K562 (cell line): ENCODE data around the gene PLK1. TPM values are rescaled to one million over a fixed set of nuclear protein-coding genes. Genes with fewer than 3 reads are reported as not detected.

Experiments used
- ATAC-seq: fragments of 200-7000 bp; cut with Tn5 transposase; 3 replicates; pipeline ENCODE4 v1.9.1; 2020; ENCODE audit warnings: moderate library complexity
- BruUV-seq: library from RNA; stranded (reverse); fragments of 400-500 nt; replicated peaks from 2 replicates; lab custom pipeline; 2021; lab: Mats Ljungman, UMichigan
- CTCF ChIA-PET: fragments of 300-600 bp; formaldehyde crosslinking; extraction: SDS; loops from one replicate; lab custom pipeline; 2021; ENCODE audit warnings: low intra/inter-chr PET ratio; lab: Yijun Ruan, JAX
- POLR2A ChIA-PET: fragments of 300-600, 350-650 bp; sonication (Branson Sonifier 250); formaldehyde crosslinking; extraction: SDS; loops from one replicate; lab custom pipeline; 2021; ENCODE audit warnings: antibody characterized with exemption, inconsistent platforms; lab: Yijun Ruan, JAX
- DNase-seq, 4 experiments: peaks; one replicate each; pipeline versions ENCODE4 v3.0.0 to v3.0.0-alpha.2; 2011 to 2018; ENCODE audit warnings: low spot score in 3 of 4, mixed read lengths in 3 of 4; ENCODE audit errors: extremely low read depth in 1 of 4
- FAIRE-seq: peaks from 2 replicates; lab custom pipeline; 2011; peaks lifted over from hg19 to GRCh38; lab: Jason Lieb, UNC
- H2AFZ ChIP-seq: 2 replicates; pipeline ENCODE4 v1.6.0; 2011; ENCODE audit warnings: low read depth, low read length, control low read depth, inconsistent platforms
- H3K27ac ChIP-seq: fragments of 200-600 bp; 3 replicates; pipeline ENCODE4 v1.8.0; 2011; ENCODE audit warnings: low read depth, mild to moderate bottlenecking, control low read depth, inconsistent platforms, low read length, moderate library complexity, mixed read lengths; ENCODE audit errors: extremely low read depth
- H3K27me3 ChIP-seq, 2 experiments: fragments of 300-600 bp in 1 of 2; 2 replicates in 1 of 2; 3 replicates in 1 of 2; pipeline versions ENCODE4 v1.6.0 to v1.8.0; 2011; ENCODE audit warnings: inconsistent platforms in 2 of 2, low read length in 2 of 2, mild to moderate bottlenecking in 1 of 2, mixed read lengths in 1 of 2, moderate library complexity in 1 of 2; ENCODE audit not compliant: control insufficient read depth in 2 of 2, insufficient read depth in 2 of 2
- H3K36me3 ChIP-seq: fragments of 300-600 bp; 3 replicates; pipeline ENCODE4 v1.8.0; 2011; ENCODE audit warnings: mild to moderate bottlenecking, low read length, inconsistent platforms; ENCODE audit not compliant: control insufficient read depth, insufficient read depth
- H3K4me1 ChIP-seq, 2 experiments: fragments of 200-600 bp in 1 of 2; replicated peaks in 1 of 2; 2 replicates in 1 of 2; 3 replicates in 1 of 2; pipeline versions ENCODE4 v1.5.1 to v1.8.0; 2011; ENCODE audit warnings: inconsistent platforms in 2 of 2, low read length in 2 of 2, mild to moderate bottlenecking in 1 of 2, mixed read lengths in 1 of 2, moderate library complexity in 1 of 2; ENCODE audit not compliant: control insufficient read depth in 2 of 2, insufficient read depth in 2 of 2
- H3K4me2 ChIP-seq: 2 replicates; pipeline ENCODE4 v1.6.1; 2011; ENCODE audit warnings: low read length, control low read depth, inconsistent platforms, mixed read lengths; ENCODE audit not compliant: insufficient read depth
- H3K4me3 ChIP-seq: fragments of 200-600 bp; sonication (generic), shearing (Covaris generic); 2 replicates; pipeline ENCODE4 v1.5.1; 2016; ENCODE audit warnings: control low read depth, inconsistent platforms
- H3K79me2 ChIP-seq: fragments of 200-600 bp; 3 replicates; pipeline ENCODE4 v1.8.0; 2011; ENCODE audit warnings: low read length, inconsistent platforms; ENCODE audit not compliant: control insufficient read depth, insufficient read depth
- H3K9ac ChIP-seq, 2 experiments: 2 replicates each; pipeline versions ENCODE4 v1.6.0 to v1.6.1; 2011; ENCODE audit warnings: low read depth in 2 of 2, low read length in 2 of 2, control low read depth in 1 of 2, inconsistent platforms in 1 of 2, mild to moderate bottlenecking in 1 of 2, mixed read lengths in 1 of 2; ENCODE audit not compliant: insufficient read depth in 1 of 2
- H3K9me1 ChIP-seq: one replicate; pipeline ENCODE4 v1.6.0; 2011; ENCODE audit warnings: inconsistent platforms, mild to moderate bottlenecking, low read length, moderate library complexity; ENCODE audit not compliant: control insufficient read depth, insufficient read depth
- H3K9me3 ChIP-seq: replicated peaks from 2 replicates; pipeline ENCODE4 v1.5.1; 2011; ENCODE audit warnings: low read depth, low read length, inconsistent platforms; ENCODE audit not compliant: control insufficient read depth, insufficient read depth
- H4K20me1 ChIP-seq: replicated peaks from 2 replicates; pipeline ENCODE4 v1.6.1; 2011; ENCODE audit warnings: low read length, inconsistent platforms, mixed read lengths; ENCODE audit not compliant: control insufficient read depth, insufficient read depth
- CREB1 ChIP-seq, 2 experiments: sonication (generic) in 1 of 2; formaldehyde crosslinking in 1 of 2; IDR thresholded peaks; 2 replicates each; pipeline versions ENCODE4 v1.6.1 to v1.8.0; 2012 to 2022; ENCODE audit warnings: inconsistent platforms in 1 of 2, mild to moderate bottlenecking in 1 of 2, missing genetic modification reagents in 1 of 2, moderate library complexity in 1 of 2
- CTBP1 ChIP-seq: fragments of 450-650 bp; IDR thresholded peaks from 2 replicates; pipeline ENCODE4 v1.6.1; 2016; ENCODE audit warnings: borderline replicate concordance
- DACH1 ChIP-seq: fragments of 450-650 bp; IDR thresholded peaks from 2 replicates; pipeline ENCODE4 v1.6.1; 2018; ENCODE audit not compliant: partially characterized antibody
- ETV1 ChIP-seq: fragments of 450-650 bp; conservative IDR thresholded peaks from 2 replicates; pipeline ENCODE4 v1.6.1; 2016; ENCODE audit warnings: missing genetic modification characterization, control low read depth, low read depth, missing compliant biosample characterization
- FIP1L1 ChIP-seq: fragments of 200-400 bp; formaldehyde crosslinking; IDR thresholded peaks from 2 replicates; pipeline ENCODE4 v1.6.1; 2018; ENCODE audit warnings: mild to moderate bottlenecking, low read depth, low read length; ENCODE audit not compliant: poor library complexity, severe bottlenecking
- MCM7 ChIP-seq, 2 experiments: fragments of 450-650 bp; IDR thresholded peaks; 2 replicates each; pipeline ENCODE4 v1.6.1; 2016 to 2018
- MYNN ChIP-seq, 2 experiments: sonication (generic); formaldehyde crosslinking in 1 of 2; IDR thresholded peaks; 2 replicates each; pipeline versions ENCODE4 v1.5.0 to v1.6.1; 2016 to 2020; ENCODE audit warnings: antibody characterized with exemption in 1 of 2, missing genetic modification reagents in 1 of 2
- NEUROD1 ChIP-seq: fragments of 150-350 bp; IDR thresholded peaks from 2 replicates; pipeline ENCODE4 v1.6.1; 2014; ENCODE audit warnings: borderline replicate concordance, low read length, low read depth; ENCODE audit not compliant: partially characterized antibody
- POLR2AphosphoS5 ChIP-seq: IDR thresholded peaks from 2 replicates; pipeline ENCODE4 v1.6.1; 2011; ENCODE audit warnings: mild to moderate bottlenecking, low read depth, low read length, moderate library complexity; ENCODE audit not compliant: control insufficient read depth, insufficient read depth
- RCOR1 ChIP-seq, 2 experiments: IDR thresholded peaks; 2 replicates each; pipeline ENCODE4 v1.6.1; 2012; ENCODE audit warnings: low read depth in 2 of 2, low read length in 2 of 2, borderline replicate concordance in 1 of 2, improper control_type of control experiment in 1 of 2
- TEAD4 ChIP-seq, 2 experiments: sonication (generic) in 1 of 2; formaldehyde crosslinking in 1 of 2; IDR thresholded peaks; 2 replicates each; pipeline versions ENCODE4 v1.6.1 to v1.8.0; 2012 to 2022; ENCODE audit warnings: borderline replicate concordance in 1 of 2, inconsistent platforms in 1 of 2, low read length in 1 of 2, mild to moderate bottlenecking in 1 of 2, missing genetic modification reagents in 1 of 2
- TFAP4 ChIP-seq: sonication (generic); formaldehyde crosslinking; IDR thresholded peaks from 2 replicates; pipeline ENCODE4 v1.8.0; 2022; ENCODE audit warnings: missing genetic modification reagents, mild to moderate bottlenecking, moderate library complexity, borderline replicate concordance
- TOE1 ChIP-seq, 2 experiments: fragments of 450-650 bp in 1 of 2; sonication (generic) in 1 of 2; formaldehyde crosslinking in 1 of 2; IDR thresholded peaks; 2 replicates each; pipeline versions ENCODE4 v1.7.1 to v1.8.0; 2016 to 2022; ENCODE audit warnings: borderline replicate concordance in 2 of 2, mild to moderate bottlenecking in 2 of 2, antibody characterized with exemption in 1 of 2, inconsistent platforms in 1 of 2, low read depth in 1 of 2, missing genetic modification reagents in 1 of 2, moderate library complexity in 1 of 2
- U2AF2 ChIP-seq: fragments of 200-400 bp; formaldehyde crosslinking; optimal IDR thresholded peaks from 2 replicates; pipeline ENCODE3; 2017; ENCODE audit warnings: low read depth, mild to moderate bottlenecking, low read length
- whole genome bisulfite sequencing: fragments of 100-300 bp; shearing (Covaris generic); methylation state at CpG from one replicate; pipeline ENCODE4 v1.1.6; 2016; ENCODE audit warnings: low coverage, mixed read lengths; ENCODE audit not compliant: insufficient coverage; ENCODE audit errors: missing lambda C conversion rate; 5-methylcytosine and 5-hydroxymethylcytosine counted together
- in situ Hi-C: fragments of 300-500 bp; cut with MboI; formaldehyde crosslinking; loops from 4 replicates; pipeline ENCODE4 v1.15.0; 2018; ENCODE audit warnings: inconsistent platforms, mixed read lengths
- intact Hi-C: fragments of 100-400 bp; cut with micrococcal nuclease; formaldehyde crosslinking; loops from 2 replicates; pipeline ENCODE4 v1.14.2; 2022
- polyA plus RNA-seq, 8 experiments: library from polyadenylated mRNA; depleted of rRNA in 4 of 8; stranded (reverse) in 5 of 8; unstranded in 3 of 8; fragments of >200 nt; fragmentation: Nextera tagmentation in 2 of 8; fragmentation: Illumina TruSeq in 1 of 8; extraction: Ambion mirVana in 2 of 8; extraction: Trizol in 1 of 8; gene quantifications; 2 replicates each; pipeline versions ENCODE4 v1.2.1 to v1.2.3, GENCODE V29; 2011 to 2014; ENCODE audit warnings: inconsistent platforms in 1 of 8, missing spikeins in 1 of 8
- total RNA-seq, 7 experiments: library from RNA; depleted of rRNA in 6 of 7; stranded (reverse); fragments of >200 nt in 6 of 7; fragmentation: Illumina TruSeq in 2 of 7; extraction: Trizol in 2 of 7; gene quantifications; 2 replicates each; pipeline versions ENCODE4 v1.2.1 to v1.2.3, GENCODE V29; 2011 to 2021; ENCODE audit warnings: low replicate concordance in 1 of 7
- TF ChIP-seq, protein P1 (sequence below): sonication (generic); formaldehyde crosslinking; IDR thresholded peaks from 2 replicates; pipeline ENCODE4 v1.8.1; 2023; ENCODE audit warnings: mild to moderate bottlenecking, missing genetic modification reagents

Gene PLK1
- total and polyA plus RNA-seq, 9 of the 15 experiments (the other 6 are each of a cell fraction or from before 2014, with no cell fraction given), result 13.6 to 212 (median 45.5) TPM

DNA sequence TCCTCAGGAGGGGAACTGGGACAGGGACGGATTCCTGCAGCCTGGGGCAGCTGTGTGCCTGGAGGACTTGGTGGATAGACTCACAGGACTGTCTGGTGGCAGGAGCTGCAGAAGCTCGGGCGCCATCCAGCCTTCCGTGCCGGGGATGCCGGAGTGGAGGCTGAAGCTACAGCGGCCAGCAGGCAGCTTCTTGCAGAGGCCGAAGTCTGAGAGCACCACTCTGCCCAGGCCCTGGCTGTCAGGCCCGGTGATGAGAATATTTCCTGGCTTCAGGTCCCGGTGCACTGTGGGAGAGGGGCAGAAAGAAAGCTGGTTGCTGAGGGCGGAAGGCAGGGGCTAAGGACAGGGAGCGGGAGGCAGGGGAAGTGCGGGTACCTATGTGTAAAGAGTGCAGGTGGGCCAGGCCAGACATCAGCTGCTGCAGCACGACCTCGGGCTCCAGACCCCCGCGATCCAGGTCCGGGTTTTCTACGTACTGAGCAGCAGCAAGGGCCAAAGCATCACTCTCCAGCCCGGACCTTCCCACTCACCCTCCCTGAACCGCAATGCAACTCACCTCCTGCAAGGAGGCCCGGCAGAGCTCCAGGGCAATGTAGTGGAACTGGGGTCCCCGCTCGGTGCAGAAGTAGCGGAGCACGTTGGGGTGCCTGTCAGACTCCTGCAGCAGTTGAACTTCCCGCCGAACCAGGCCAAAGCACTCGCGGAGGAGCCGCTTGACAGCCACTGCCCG lies 16.1 kb downstream of the PLK1 start:
- Histone ChIP-seq H3K27me3 (no peaks in the 10 kb centered on the region), H2AFZ (peak overlapping the region; percentile 51; the same call in 1 of the 2 replicates), H3K9me1 (no peaks in the 10 kb centered on the region), H3K36me3 (peaks cover 21% of the 10 kb centered on the region), H3K9me3 (no peaks in the 10 kb centered on the region), H3K4me2 (no peak overlapping the region), H4K20me1 (no peaks in the 10 kb centered on the region), H3K79me2 (no peaks in the 10 kb centered on the region), H3K9ac (peak overlapping the region in 1 of 2 experiments; percentile 84; a peak in 2 of 4 replicates), H3K27ac (no peak overlapping the region), H3K4me3 (no peak overlapping the region), H3K4me1 (peaks cover 4 to 22% of the 10 kb centered on the region in 2 experiments; a peak in 4 of 5 replicates)
- ChIA-PET CTCF (no interaction called here), POLR2A (interaction anchor here (0.8 to 2.0 kb wide), 5 partner anchors 10 to 341 kb away, joined by 3 to 8 read pairs (median 4); no protein-coding TSS in a partner anchor)
- intact Hi-C loops (no loop called here), in situ Hi-C loops (no loop called here)
- DNase-seq, result peak in 2 of 4 experiments; percentile 27 to 38
- FAIRE-seq, result peak; percentile 51
- ATAC-seq, result peak; percentile 84
- 51% methylated on average over 32 of the region's 32 CpGs for WGBS
- BruUV-seq, result no TSS peak
- TF ChIP-seq NEUROD1, result peak; percentile 94
- no peak for TF ChIP-seq MCM7 (IDR thresholded peaks at IDR 0.05)
- TF ChIP-seq, protein P1, sequence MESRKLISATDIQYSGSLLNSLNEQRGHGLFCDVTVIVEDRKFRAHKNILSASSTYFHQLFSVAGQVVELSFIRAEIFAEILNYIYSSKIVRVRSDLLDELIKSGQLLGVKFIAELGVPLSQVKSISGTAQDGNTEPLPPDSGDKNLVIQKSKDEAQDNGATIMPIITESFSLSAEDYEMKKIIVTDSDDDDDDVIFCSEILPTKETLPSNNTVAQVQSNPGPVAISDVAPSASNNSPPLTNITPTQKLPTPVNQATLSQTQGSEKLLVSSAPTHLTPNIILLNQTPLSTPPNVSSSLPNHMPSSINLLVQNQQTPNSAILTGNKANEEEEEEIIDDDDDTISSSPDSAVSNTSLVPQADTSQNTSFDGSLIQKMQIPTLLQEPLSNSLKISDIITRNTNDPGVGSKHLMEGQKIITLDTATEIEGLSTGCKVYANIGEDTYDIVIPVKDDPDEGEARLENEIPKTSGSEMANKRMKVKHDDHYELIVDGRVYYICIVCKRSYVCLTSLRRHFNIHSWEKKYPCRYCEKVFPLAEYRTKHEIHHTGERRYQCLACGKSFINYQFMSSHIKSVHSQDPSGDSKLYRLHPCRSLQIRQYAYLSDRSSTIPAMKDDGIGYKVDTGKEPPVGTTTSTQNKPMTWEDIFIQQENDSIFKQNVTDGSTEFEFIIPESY (CRISPR knock-in tag), result peak; percentile 75; the same call in 1 of the 2 replicates
- no peak for TF ChIP-seq U2AF2
- peak; percentile 18; the same call in 1 of the 2 replicates for TF ChIP-seq CREB1 (IDR thresholded peaks at IDR 0.05)
- TF ChIP-seq CREB1 (CRISPR knock-in tag; IDR thresholded peaks at IDR 0.05), result no peak
- TF ChIP-seq FIP1L1, result no peak
- peak in 1 of 2 experiments; percentile 27; a peak in 1 of 4 replicates for TF ChIP-seq RCOR1 (IDR thresholded peaks at IDR 0.05; ENCODE audit: borderline replicate concordance in 1 of 2, low read depth in 2 of 2, low read length in 2 of 2)
- TF ChIP-seq MYNN (IDR thresholded peaks at IDR 0.05), result no peak
- TF ChIP-seq MYNN (CRISPR knock-in tag; IDR thresholded peaks at IDR 0.05), result no peak
- TF ChIP-seq DACH1, result peak; percentile 19
- peak; percentile 62; the same call in 1 of the 2 replicates for TF ChIP-seq TFAP4 (CRISPR knock-in tag)
- TF ChIP-seq POLR2AphosphoS5, result no peak
- TF ChIP-seq CTBP1, result peak; percentile 28; the same call in 1 of the 2 replicates
- 0 out of 2 replicates have a peak, but pooled peaks have one; percentile 35 for TF ChIP-seq TOE1 (IDR thresholded peaks at IDR 0.05; ENCODE audit: borderline replicate concordance)
- TF ChIP-seq TOE1 (CRISPR knock-in tag; IDR thresholded peaks at IDR 0.05; ENCODE audit: borderline replicate concordance, low read depth), result no peak
- no peak for TF ChIP-seq ETV1 (tag)
- no peak for TF ChIP-seq TEAD4 (IDR thresholded peaks at IDR 0.05; ENCODE audit: low read length)
- TF ChIP-seq TEAD4 (CRISPR knock-in tag; IDR thresholded peaks at IDR 0.05; ENCODE audit: borderline replicate concordance), result no peak
